GM19023 (cell line): ENCODE data around the gene MIPEP.

ENCODE experiments used
- ATAC-seq: cut with Tn5 transposase; IDR thresholded peaks from one replicate; pipeline ENCODE4 v1.9.1; 2021; ENCODE audit warnings: mild to moderate bottlenecking, moderate library complexity; ENCODE audit not compliant: unreplicated experiment

The MIPEP gene

GRCh38 chr13:23855360-23855759, 33.8 kb downstream of the MIPEP start:
- ATAC-seq, result no peak

GRCh38 chr13:23852351-23852750, 36.8 kb downstream of the MIPEP start:
- ATAC-seq, result no peak

- no peak for ATAC-seq
These were observed 38.1 kb downstream of the MIPEP start for GRCh38 chr13:23851106-23851505.

- ATAC-seq, result no peak
These were observed 39.1 kb downstream of the MIPEP start for GRCh38 chr13:23850134-23850533.

- no peak for ATAC-seq
These were observed 39.5 kb downstream of the MIPEP start for GRCh38 chr13:23849670-23850069.

- ATAC-seq, result no peak
These were observed 40.5 kb downstream of the MIPEP start for GRCh38 chr13:23848646-23849141.

GRCh38 chr13:23848019-23848418, 41.2 kb downstream of the MIPEP start:
- ATAC-seq, result no peak

- no peak for ATAC-seq
These were observed 41.7 kb downstream of the MIPEP start for GRCh38 chr13:23847497-23847896.

GRCh38 chr13:23845105-23845725, 44.0 kb downstream of the MIPEP start:
- ATAC-seq, result no peak

GRCh38 chr13:23844132-23844531, 45.1 kb downstream of the MIPEP start:
- ATAC-seq, result no peak

- ATAC-seq, result no peak
These were observed 45.8 kb downstream of the MIPEP start for GRCh38 chr13:23843436-23843835.

GRCh38 chr13:23842406-23842805, 46.8 kb downstream of the MIPEP start:
- ATAC-seq, result no peak

- ATAC-seq, result no peak
These were observed 55.2 kb downstream of the MIPEP start for GRCh38 chr13:23833733-23834611.

- no peak for ATAC-seq
These were observed 60.3 kb downstream of the MIPEP start for GRCh38 chr13:23828866-23829265.

- ATAC-seq, result no peak
These were observed 61.1 kb downstream of the MIPEP start for GRCh38 chr13:23828086-23828485.

- ATAC-seq, result no peak
These were observed 64.0 kb downstream of the MIPEP start for GRCh38 chr13:23825179-23825578.

- no peak for ATAC-seq
These were observed 64.8 kb downstream of the MIPEP start for GRCh38 chr13:23824371-23824770.

- ATAC-seq, result no peak
These were observed 66.9 kb downstream of the MIPEP start for GRCh38 chr13:23822252-23822824.

- no peak for ATAC-seq
These were observed 68.7 kb downstream of the MIPEP start for GRCh38 chr13:23820530-23820929.

- no peak for ATAC-seq
These were observed 71.4 kb downstream of the MIPEP start for GRCh38 chr13:23817830-23818229.

- no peak for ATAC-seq
These were observed 72.1 kb downstream of the MIPEP start for GRCh38 chr13:23817136-23817535.

- no peak for ATAC-seq
These were observed 75.6 kb downstream of the MIPEP start for GRCh38 chr13:23813635-23814034.
